B cell (primary cell): Measurements from ENCODE around the gene MYCBP. TPM values are rescaled to one million over a fixed set of nuclear protein-coding genes. Genes with fewer than 3 reads are reported as not detected.

Experiments used
- ATAC-seq: fragments of 200-7000 bp; cut with Tn5 transposase; one replicate; pipeline ENCODE4 v1.10.0; 2021; ENCODE audit warnings: low read depth, mild to moderate bottlenecking, moderate number of reproducible peaks, moderate library complexity
- CTCF ChIA-PET: fragments of 350-600 bp; sonication (Branson Sonifier 250); formaldehyde crosslinking; loops from one replicate; lab custom pipeline; 2021; ENCODE audit warnings: antibody characterized with exemption, inconsistent platforms; lab: Charles Lee
- POLR2A ChIA-PET: fragments of 350-600 bp; sonication (Branson Sonifier 250); formaldehyde crosslinking; loops from one replicate; lab custom pipeline; 2021; ENCODE audit warnings: antibody characterized with exemption; lab: Charles Lee
- DNase-seq: peaks from one replicate; pipeline ENCODE4 v3.0.0; 2013
- H2AFZ ChIP-seq: 2 replicates; pipeline ENCODE4 v1.6.1; 2012; ENCODE audit warnings: mild to moderate bottlenecking, low read depth, low read length; ENCODE audit not compliant: insufficient read depth, poor library complexity, severe bottlenecking
- H3K27ac ChIP-seq, 2 donors: 1 replicate in 1 of 2; 2 replicates in 1 of 2; pipeline ENCODE4 v1.5.1; 2012 to 2013; ENCODE audit warnings: low read length in 2 of 2, mild to moderate bottlenecking in 2 of 2, moderate library complexity in 1 of 2
- H3K27me3 ChIP-seq, 4 experiments: fragments of 200-600 bp in 1 of 4; sonication (generic) in 1 of 4; replicated peaks in 1 of 4; 1 replicate in 2 of 4; 2 replicates in 2 of 4; pipeline versions ENCODE4 v1.6.1 to v1.7.0; 2013 to 2016; ENCODE audit warnings: low read length in 3 of 4, mild to moderate bottlenecking in 2 of 4, mixed read lengths in 1 of 4, moderate library complexity in 1 of 4; ENCODE audit not compliant: insufficient read depth in 4 of 4, control insufficient read depth in 3 of 4; ENCODE audit errors: control extremely low read depth in 1 of 4
- H3K36me3 ChIP-seq, 2 experiments: replicated peaks in 1 of 2; 1 replicate in 1 of 2; 2 replicates in 1 of 2; pipeline versions ENCODE4 v1.6.1 to v1.7.1; 2013; ENCODE audit warnings: low read length in 1 of 2; ENCODE audit not compliant: insufficient read depth in 2 of 2, control insufficient read depth in 1 of 2; ENCODE audit errors: control extremely low read depth in 1 of 2, extremely low read depth in 1 of 2
- H3K4me1 ChIP-seq, 2 donors: fragments of 200-600 bp in 1 of 2; sonication (generic) in 1 of 2; 1 replicate in 1 of 2; 2 replicates in 1 of 2; pipeline versions ENCODE4 v1.5.1 to v1.6.1; 2013 to 2017; ENCODE audit warnings: low read length in 2 of 2; ENCODE audit not compliant: control insufficient read depth in 2 of 2, insufficient read depth in 2 of 2
- H3K4me2 ChIP-seq: replicated peaks from 2 replicates; pipeline ENCODE3; 2012; ENCODE audit warnings: mild to moderate bottlenecking, low read depth, low read length; ENCODE audit not compliant: poor library complexity, severe bottlenecking
- H3K4me3 ChIP-seq, 5 experiments: fragments of 200-600 bp in 1 of 5; sonication (generic) in 1 of 5; 1 replicate in 3 of 5; 2 replicates in 2 of 5; pipeline versions ENCODE4 v1.5.1 to v1.7.0; 2011 to 2016; ENCODE audit warnings: low read length in 4 of 5, mild to moderate bottlenecking in 4 of 5, low read depth in 2 of 5, control low read depth in 1 of 5, moderate library complexity in 1 of 5; ENCODE audit not compliant: insufficient read depth in 1 of 5; ENCODE audit errors: control extremely low read depth in 1 of 5, extremely low read depth in 1 of 5
- H3K79me2 ChIP-seq: fragments of 200-600 bp; sonication (generic); one replicate; pipeline ENCODE4 v1.6.0; 2016; ENCODE audit warnings: low read length; ENCODE audit not compliant: control insufficient read depth, insufficient read depth
- H3K9ac ChIP-seq: fragments of 200-600 bp; sonication (generic); 2 replicates; pipeline ENCODE4 v1.6.1; 2017; ENCODE audit warnings: mild to moderate bottlenecking, low read length, moderate library complexity
- H3K9me3 ChIP-seq, 3 donors: one replicate each; pipeline versions ENCODE4 v1.6.1 to v1.7.1; 2013; ENCODE audit warnings: low read length in 2 of 3; ENCODE audit not compliant: control insufficient read depth in 2 of 3, insufficient read depth in 1 of 3; ENCODE audit errors: control extremely low read depth in 1 of 3
- H4K20me1 ChIP-seq: 2 replicates; pipeline ENCODE4 v1.6.0; 2012; ENCODE audit warnings: mild to moderate bottlenecking, low read length; ENCODE audit not compliant: insufficient read depth, control insufficient read depth, poor library complexity, severe bottlenecking
- H3K27ac Mint-ChIP-seq: one replicate; pipeline ENCODE4 v1.8.0; 2021; ENCODE audit warnings: mixed read lengths
- H3K27me3 Mint-ChIP-seq: one replicate; pipeline ENCODE4 v1.8.0; 2021; ENCODE audit warnings: mixed read lengths
- H3K4me1 Mint-ChIP-seq: one replicate; pipeline ENCODE4 v1.8.0; 2021; ENCODE audit warnings: mixed read lengths
- H3K4me3 Mint-ChIP-seq: one replicate; pipeline ENCODE4 v1.8.0; 2021; ENCODE audit warnings: mixed read lengths
- H3K9me3 Mint-ChIP-seq: one replicate; pipeline ENCODE4 v1.8.0; 2022; ENCODE audit warnings: mixed read lengths; ENCODE audit not compliant: insufficient read depth
- EZH2 ChIP-seq: IDR thresholded peaks from 2 replicates; pipeline ENCODE4 v1.6.1; 2012; ENCODE audit warnings: borderline replicate concordance, low read depth, mild to moderate bottlenecking, moderate library complexity, low read length; ENCODE audit not compliant: insufficient read depth, poor library complexity, severe bottlenecking
- WGBS: methylation state at CpG from one replicate; pipeline ENCODE4 v1.1.5; 2013; ENCODE audit warnings: missing lambda C conversion rate; ENCODE audit not compliant: insufficient coverage; 5-methylcytosine and 5-hydroxymethylcytosine counted together
- intact Hi-C: fragments of 100-400 bp; cut with micrococcal nuclease; formaldehyde crosslinking; loops from one replicate; pipeline ENCODE4 v1.10.0; 2022
- polyA plus RNA-seq: library from polyadenylated mRNA; depleted of rRNA; stranded (reverse); fragments of >200 nt; gene quantifications from 2 replicates; pipeline ENCODE4 v1.2.3, GENCODE V29; 2012
- total RNA-seq, 2 donors: library from RNA; stranded (reverse); fragments of 120-200 nt in 1 of 2; gene quantifications; 1 replicate in 1 of 2; 2 replicates in 1 of 2; pipeline versions ENCODE4 v1.2.3 to v1.2.4, GENCODE V29; 2013 to 2022
- TF ChIP-seq, protein P1 (sequence below): fragments of 200-600 bp; IDR thresholded peaks from one replicate; pipeline ENCODE4 v1.8.0; 2022; ENCODE audit warnings: antibody characterized with exemption, mild to moderate bottlenecking

Gene MYCBP
- total and polyA plus RNA-seq, 2 donors (not counting 1 experiment from before 2014, with no cell fraction given), result 3.1 to 7.8 TPM

DNA sequence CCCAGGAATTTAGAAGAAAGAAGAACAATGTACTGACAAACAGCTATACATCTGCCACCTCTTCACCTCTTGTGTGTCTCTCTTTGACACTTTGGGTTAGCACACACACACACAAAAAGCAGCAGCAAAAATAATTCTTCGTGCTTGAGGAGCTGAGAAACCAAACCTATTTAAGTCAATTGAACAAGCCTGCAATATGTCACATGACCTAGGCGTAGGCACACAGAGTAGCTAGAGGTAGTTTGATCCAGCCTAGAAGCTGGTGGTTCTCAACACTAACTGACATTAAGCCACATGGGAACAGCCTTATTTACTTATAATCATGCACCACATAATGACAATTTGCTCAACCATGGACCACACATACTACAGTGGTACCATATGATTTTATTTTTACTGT lies 45.8 kb downstream of the MYCBP start:
- Histone ChIP-seq H3K4me2 (no peak overlapping the region), H3K4me3 (no peak overlapping the region), H2AFZ (no peak overlapping the region), H3K4me1 (no peaks in the 10 kb centered on the region), H4K20me1 (no peaks in the 10 kb centered on the region), H3K79me2 (no peaks in the 10 kb centered on the region), H3K9ac (no peak overlapping the region), H3K9me3 (no peaks in the 10 kb centered on the region), H3K27me3 (peaks cover 0 to 26% (median 10%) of the 10 kb centered on the region in 4 experiments), H3K36me3 (no peaks in the 10 kb centered on the region), H3K27ac (no peak overlapping the region)
- CTCF ChIA-PET, result interaction anchor here (1.1 kb wide), 1 partner anchor 8 kb away, joined by 3 read pairs; no protein-coding TSS in a partner anchor
- no peaks in the 10 kb centered on the region for H3K4me1 Mint-ChIP-seq
- ATAC-seq (no peak), DNase-seq (no peak)
- POLR2A ChIA-PET, result no interaction called here
- H3K27ac Mint-ChIP-seq, result no peak overlapping the region
- no peak overlapping the region for H3K4me3 Mint-ChIP-seq
- H3K9me3 Mint-ChIP-seq, result no peaks in the 10 kb centered on the region
- peaks cover 40% of the 10 kb centered on the region for H3K27me3 Mint-ChIP-seq
- no CpG with 5 or more reads among the region's 2 CpGs for WGBS
- TF ChIP-seq, protein P1, sequence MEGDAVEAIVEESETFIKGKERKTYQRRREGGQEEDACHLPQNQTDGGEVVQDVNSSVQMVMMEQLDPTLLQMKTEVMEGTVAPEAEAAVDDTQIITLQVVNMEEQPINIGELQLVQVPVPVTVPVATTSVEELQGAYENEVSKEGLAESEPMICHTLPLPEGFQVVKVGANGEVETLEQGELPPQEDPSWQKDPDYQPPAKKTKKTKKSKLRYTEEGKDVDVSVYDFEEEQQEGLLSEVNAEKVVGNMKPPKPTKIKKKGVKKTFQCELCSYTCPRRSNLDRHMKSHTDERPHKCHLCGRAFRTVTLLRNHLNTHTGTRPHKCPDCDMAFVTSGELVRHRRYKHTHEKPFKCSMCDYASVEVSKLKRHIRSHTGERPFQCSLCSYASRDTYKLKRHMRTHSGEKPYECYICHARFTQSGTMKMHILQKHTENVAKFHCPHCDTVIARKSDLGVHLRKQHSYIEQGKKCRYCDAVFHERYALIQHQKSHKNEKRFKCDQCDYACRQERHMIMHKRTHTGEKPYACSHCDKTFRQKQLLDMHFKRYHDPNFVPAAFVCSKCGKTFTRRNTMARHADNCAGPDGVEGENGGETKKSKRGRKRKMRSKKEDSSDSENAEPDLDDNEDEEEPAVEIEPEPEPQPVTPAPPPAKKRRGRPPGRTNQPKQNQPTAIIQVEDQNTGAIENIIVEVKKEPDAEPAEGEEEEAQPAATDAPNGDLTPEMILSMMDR, result no peak
- no peak for TF ChIP-seq EZH2
- intact Hi-C loops, result no loop called here

GRCh38 chr1:38826886-38827285 lies 46.3 kb downstream of the MYCBP start:
- no peak overlapping the region for H3K4me3 Mint-ChIP-seq
- intact Hi-C loops, result no loop called here
- POLR2A ChIA-PET, result no interaction called here

More at GRCh38 chr1:38826886-38827285, 46.3 kb downstream of the MYCBP start:
- DNase-seq (no peak), ATAC-seq (no peak)
- no peak overlapping the region for H3K27ac ChIP-seq
- no peaks in the 10 kb centered on the region for H3K79me2 ChIP-seq
- no peaks in the 10 kb centered on the region for H3K9me3 ChIP-seq
- H3K9me3 Mint-ChIP-seq, result no peaks in the 10 kb centered on the region
- no peak overlapping the region for H3K9ac ChIP-seq
- peaks cover 0 to 26% (median 9%) of the 10 kb centered on the region in 4 experiments for H3K27me3 ChIP-seq
- no peak overlapping the region for H3K4me3 ChIP-seq
- no peaks in the 10 kb centered on the region for H4K20me1 ChIP-seq
- no peaks in the 10 kb centered on the region for H3K4me1 ChIP-seq
- no peak overlapping the region for H3K4me2 ChIP-seq
- no peak overlapping the region for H3K27ac Mint-ChIP-seq
- H2AFZ ChIP-seq, result no peak overlapping the region
- H3K27me3 Mint-ChIP-seq, result peaks cover 44% of the 10 kb centered on the region
- CTCF ChIA-PET, result interaction anchor here (1.1 kb wide), 1 partner anchor 8 kb away, joined by 3 read pairs; no protein-coding TSS in a partner anchor
- no peak for TF ChIP-seq EZH2
- TF ChIP-seq, protein P1, result no peak
- H3K36me3 ChIP-seq, result no peaks in the 10 kb centered on the region
- H3K4me1 Mint-ChIP-seq, result no peaks in the 10 kb centered on the region
